Measurements from ENCODE around the gene RCBTB2. TPM values are rescaled to one million over a fixed set of nuclear protein-coding genes. Genes with fewer than 3 reads are reported as not detected.

Gene RCBTB2
- polyA plus RNA-seq, 1 donor from 2014 or later: 3.5 TPM

DNA sequence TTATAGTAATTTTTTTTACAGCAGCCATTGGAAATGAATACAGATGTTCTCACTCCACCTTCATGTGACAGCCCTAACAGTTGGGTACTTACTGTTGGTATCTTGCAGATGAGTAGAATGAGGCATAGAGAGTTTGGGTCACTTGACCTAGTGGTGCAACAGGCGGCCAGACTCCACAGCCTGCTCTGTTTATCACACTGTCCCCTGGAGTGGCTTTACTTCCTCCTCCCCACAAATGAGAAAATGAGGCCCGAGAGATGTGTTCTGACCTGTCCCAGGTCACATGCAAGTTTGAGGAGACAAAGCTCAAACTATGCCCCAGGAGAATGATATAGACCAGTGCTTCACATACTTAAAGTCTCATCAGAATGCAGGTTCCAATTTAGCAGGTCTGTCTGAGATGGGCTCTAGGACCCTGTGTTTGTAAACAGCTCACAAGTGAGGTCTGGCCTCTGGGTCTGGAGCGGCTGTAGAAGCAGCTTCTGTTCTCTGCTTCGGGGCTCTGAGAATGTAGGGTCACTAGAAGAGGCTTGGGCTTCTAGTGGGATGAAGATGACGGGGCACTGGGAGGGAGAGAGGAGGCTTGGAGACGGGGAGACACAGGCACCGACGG is 37.4 kb upstream of the RCBTB2 start:
- no peak overlapping the region for H3K27ac Mint-ChIP-seq
- H3K27me3 Mint-ChIP-seq: peaks cover 56% of the 10 kb centered on the region
- H3K4me1 Mint-ChIP-seq: peaks cover 5 to 9% (median 7%) of the 10 kb centered on the region in 3 donors
- H3K4me3 Mint-ChIP-seq: no peak overlapping the region
- no peaks in the 10 kb centered on the region for H3K36me3 Mint-ChIP-seq
- peaks cover 0 to 5% (median 3%) of the 10 kb centered on the region in 3 donors for H3K9me3 Mint-ChIP-seq

DNA sequence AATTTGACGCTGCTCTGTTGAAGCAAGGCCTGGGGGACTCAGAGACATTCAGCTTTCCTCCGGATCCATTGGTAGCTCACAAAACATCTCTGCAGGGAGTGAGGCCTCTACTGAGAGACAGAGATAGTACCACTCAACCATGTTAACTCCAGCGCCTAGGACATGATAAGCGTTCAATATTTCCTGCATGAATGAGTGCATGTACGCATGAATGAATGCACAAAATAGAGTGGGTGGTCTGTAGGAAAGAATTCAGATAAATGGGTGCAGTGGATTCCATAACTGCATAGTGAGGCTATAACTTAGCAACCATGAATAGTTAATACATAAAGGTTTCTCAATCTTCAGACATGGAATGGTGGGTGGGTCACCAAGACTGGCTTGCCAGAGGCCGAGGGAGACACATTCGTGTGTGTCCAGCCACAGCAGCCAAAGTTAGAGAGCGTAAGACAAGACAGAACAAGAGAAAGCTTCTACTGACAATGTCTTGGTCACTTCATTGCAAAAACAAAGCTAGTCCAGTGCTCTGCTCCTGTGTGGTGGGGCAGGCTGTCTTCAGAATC is 36.3 kb upstream of the RCBTB2 start:
- H3K27ac Mint-ChIP-seq: no peak overlapping the region
- H3K4me1 Mint-ChIP-seq: peaks cover under 1 to 5% (median 3%) of the 10 kb centered on the region in 3 donors
- peaks cover 59% of the 10 kb centered on the region for H3K27me3 Mint-ChIP-seq
- no peaks in the 10 kb centered on the region for H3K36me3 Mint-ChIP-seq
- peaks cover 0 to 5% (median 0%) of the 10 kb centered on the region in 3 donors for H3K9me3 Mint-ChIP-seq
- no peak overlapping the region for H3K4me3 Mint-ChIP-seq

DNA sequence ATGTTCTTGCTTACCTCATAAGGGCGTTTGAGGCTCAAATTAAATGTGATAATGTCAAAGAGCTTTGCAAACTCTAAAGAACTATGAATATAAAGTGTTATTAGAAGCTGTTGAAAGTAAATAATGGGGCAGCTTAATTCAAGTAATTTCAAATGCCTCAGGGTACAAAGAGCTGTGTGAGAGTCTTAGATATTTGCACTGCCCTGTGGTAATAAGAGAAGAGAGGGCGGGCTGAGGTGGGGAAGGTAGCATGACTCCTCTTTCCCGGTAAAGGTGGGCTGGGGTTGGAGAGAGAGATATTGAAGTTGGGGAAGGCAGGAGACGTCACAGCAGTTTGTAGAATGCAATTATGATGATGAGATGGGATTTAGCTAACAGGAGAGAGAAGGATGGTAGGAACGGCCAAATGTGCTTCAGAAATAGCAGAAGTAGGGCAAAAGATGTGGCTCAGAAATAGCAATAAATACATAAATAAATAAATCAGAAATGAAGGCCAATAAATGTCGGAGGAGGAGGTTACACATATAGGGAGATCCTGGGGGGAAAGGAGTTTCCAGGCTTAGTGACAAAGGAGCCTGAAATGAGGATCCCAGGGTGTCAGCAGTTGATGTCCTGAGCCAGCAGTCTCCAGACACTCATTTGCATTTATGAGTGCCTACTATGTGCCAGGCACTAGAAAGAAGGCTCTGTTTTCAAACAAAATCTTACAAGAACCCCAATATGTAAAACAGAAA is 35.7 kb upstream of the RCBTB2 start:
- peaks cover 57% of the 10 kb centered on the region for H3K27me3 Mint-ChIP-seq
- peaks cover 0 to 3% (median 0%) of the 10 kb centered on the region in 3 donors for H3K4me1 Mint-ChIP-seq
- peaks cover 0 to 3% (median 0%) of the 10 kb centered on the region in 3 donors for H3K9me3 Mint-ChIP-seq
- H3K36me3 Mint-ChIP-seq: no peaks in the 10 kb centered on the region
- H3K27ac Mint-ChIP-seq: no peak overlapping the region
- no peak overlapping the region for H3K4me3 Mint-ChIP-seq

DNA sequence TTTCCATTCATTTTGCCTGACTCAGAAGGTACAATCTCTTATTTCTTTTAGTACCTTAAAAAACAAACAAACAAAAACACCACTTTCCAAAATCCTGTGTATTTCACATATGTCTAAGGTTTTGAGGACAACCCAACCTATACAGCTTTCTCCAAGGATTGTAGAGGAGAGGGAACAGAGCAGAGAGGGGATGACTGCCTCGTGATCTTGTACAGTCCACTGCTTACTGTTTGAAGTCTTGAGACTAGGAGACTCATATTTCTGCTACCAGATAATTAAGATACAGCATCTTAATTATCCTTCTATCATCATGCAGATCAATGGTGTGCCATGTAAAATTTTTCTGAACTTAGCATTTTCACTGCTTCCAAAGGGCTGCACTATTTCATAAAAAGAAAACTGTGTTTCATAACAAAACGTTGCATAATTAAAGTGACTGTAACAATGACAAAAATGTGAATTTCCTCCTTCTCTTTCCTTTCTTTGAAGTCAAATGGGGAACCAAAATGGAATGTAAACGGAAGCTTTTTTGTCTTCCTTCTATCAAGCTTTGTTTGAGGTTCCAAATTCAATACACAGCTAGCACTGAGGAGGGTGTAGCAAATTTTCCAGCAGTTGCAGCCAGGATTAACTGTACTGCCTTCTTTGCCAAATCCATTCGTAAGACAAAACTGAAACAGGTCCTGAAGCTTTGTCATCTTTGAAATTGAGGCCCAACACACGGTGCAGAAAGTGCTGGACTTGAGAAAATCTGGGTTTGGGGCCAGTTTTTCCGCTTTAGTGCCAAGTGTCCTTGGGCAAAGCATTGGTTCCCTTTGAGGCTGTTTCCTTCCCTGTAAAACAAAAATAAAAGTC is 34.9 kb upstream of the RCBTB2 start:
- H3K4me1 Mint-ChIP-seq: peaks cover 2 to 3% (median 2%) of the 10 kb centered on the region in 3 donors
- no peak overlapping the region for H3K27ac Mint-ChIP-seq

DNA sequence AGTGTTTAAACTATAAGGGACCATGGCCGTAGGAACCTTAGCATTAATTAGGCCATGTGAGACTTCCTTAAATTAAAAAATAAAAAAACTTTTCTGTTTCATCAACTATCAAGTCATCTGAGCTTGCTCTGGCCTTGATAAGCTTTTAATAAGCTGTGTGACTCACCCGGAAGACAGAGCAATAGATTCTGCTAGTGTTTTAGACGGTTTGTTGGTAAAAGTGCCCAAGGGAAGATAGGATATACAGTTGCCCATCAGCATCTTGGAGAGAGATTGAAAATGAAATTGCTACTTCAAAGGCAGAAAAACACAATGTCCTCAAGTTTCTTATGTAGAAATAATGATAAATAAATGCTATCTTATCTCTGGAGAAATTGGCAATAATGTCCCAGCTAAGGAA is 31.2 kb upstream of the RCBTB2 start:
- H3K27ac Mint-ChIP-seq: no peak overlapping the region
- H3K36me3 Mint-ChIP-seq: no peaks in the 10 kb centered on the region
- H3K9me3 Mint-ChIP-seq: peaks cover 0 to 12% (median 8%) of the 10 kb centered on the region in 3 donors
- H3K27me3 Mint-ChIP-seq: peaks cover 62% of the 10 kb centered on the region
- no peak overlapping the region for H3K4me3 Mint-ChIP-seq
- peaks cover 9 to 16% (median 13%) of the 10 kb centered on the region in 3 donors for H3K4me1 Mint-ChIP-seq

More for the DNA sequence above, 34.9 kb upstream of the RCBTB2 start:
- Mint-ChIP-seq H3K27me3 (peaks cover 57% of the 10 kb centered on the region), H3K36me3 (no peaks in the 10 kb centered on the region), H3K4me3 (no peak overlapping the region), H3K9me3 (peaks cover 0 to 3% (median 0%) of the 10 kb centered on the region in 3 donors)

DNA sequence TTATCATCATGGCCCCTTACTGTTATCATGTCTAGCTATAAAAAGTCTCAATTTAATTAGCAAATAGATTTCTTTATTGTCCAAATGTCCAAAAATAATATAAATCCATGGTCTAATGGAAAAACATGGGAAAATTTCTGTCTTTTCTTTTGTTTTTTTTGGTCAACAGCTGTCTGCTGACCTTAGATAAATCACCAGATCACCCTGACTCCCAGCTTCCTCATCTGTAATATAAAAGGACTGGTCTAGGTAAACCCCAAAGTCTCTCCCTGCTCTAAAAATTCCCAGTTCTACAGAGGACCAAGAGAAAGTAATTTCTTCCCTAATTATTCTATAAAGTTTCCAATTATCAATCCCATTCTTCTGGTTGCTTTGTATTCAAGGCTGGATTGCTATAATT is 30.7 kb upstream of the RCBTB2 start:
- Mint-ChIP-seq H3K9me3 (peaks cover 2 to 15% (median 12%) of the 10 kb centered on the region in 3 donors), H3K27ac (no peak overlapping the region), H3K4me1 (peaks cover 9 to 16% (median 13%) of the 10 kb centered on the region in 3 donors), H3K27me3 (peaks cover 62% of the 10 kb centered on the region), H3K4me3 (no peak overlapping the region), H3K36me3 (no peaks in the 10 kb centered on the region)

DNA sequence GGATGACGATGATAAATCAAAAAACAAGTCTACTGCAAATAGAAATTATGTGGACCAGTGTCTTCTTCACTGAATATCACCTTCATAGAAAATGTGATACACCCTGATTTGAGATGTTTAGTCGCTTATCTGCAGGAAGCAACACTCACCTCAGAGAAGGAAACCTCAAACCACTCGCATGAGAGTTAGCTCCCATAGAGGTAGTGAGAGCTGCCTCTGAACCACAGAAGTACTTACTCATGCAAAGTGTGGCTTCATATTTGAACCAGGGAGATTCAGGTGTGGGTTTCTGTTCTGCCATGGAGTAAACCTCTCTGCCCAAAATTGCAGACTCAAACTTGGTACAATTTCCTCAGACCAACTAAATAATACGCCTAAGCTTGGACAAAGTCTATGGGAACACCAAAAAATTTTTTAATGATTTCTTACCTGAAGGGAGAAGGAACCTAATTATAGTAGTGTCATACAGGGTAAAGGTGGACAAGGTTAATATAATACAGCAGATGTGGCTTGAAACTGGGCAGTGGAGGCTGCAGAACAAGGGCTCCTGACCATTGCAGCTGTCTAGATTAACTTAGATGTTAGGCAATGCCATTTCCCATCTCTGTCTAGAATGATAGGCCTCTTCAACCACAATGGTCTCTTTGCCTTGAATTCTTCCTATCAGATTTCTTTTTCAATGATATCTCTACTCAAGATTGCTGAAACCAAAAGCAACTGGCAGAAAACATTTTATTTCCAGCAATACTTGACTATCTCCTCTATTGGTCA is 29.6 kb upstream of the RCBTB2 start:
- peaks cover 59% of the 10 kb centered on the region for H3K27me3 Mint-ChIP-seq
- H3K36me3 Mint-ChIP-seq: no peaks in the 10 kb centered on the region
- peaks cover 3 to 21% (median 19%) of the 10 kb centered on the region in 3 donors for H3K9me3 Mint-ChIP-seq
- peak overlapping the region in 2 of 3 donors; percentile 2 to 78 for H3K27ac Mint-ChIP-seq
- peak overlapping the region in 2 of 4 donors; percentile 3 to 13 for H3K4me3 Mint-ChIP-seq
- peaks cover 9 to 16% (median 13%) of the 10 kb centered on the region in 3 donors for H3K4me1 Mint-ChIP-seq

GRCh38 chr13:48561466-48562235 is 28.8 kb upstream of the RCBTB2 start:
- peaks cover 3 to 21% (median 20%) of the 10 kb centered on the region in 3 donors for H3K9me3 Mint-ChIP-seq
- peak overlapping the region in 2 of 3 donors; percentile 34 to 78 for H3K27ac Mint-ChIP-seq
- peaks cover 9 to 16% (median 13%) of the 10 kb centered on the region in 3 donors for H3K4me1 Mint-ChIP-seq
- peaks cover 59% of the 10 kb centered on the region for H3K27me3 Mint-ChIP-seq
- H3K4me3 Mint-ChIP-seq: no peak overlapping the region
- H3K36me3 Mint-ChIP-seq: no peaks in the 10 kb centered on the region

- H3K27me3 Mint-ChIP-seq: peaks cover 64% of the 10 kb centered on the region
- peak overlapping the region in 2 of 3 donors; percentile 18 to 54 for H3K27ac Mint-ChIP-seq
- peaks cover 1% of the 10 kb centered on the region for H3K36me3 Mint-ChIP-seq
- H3K9me3 Mint-ChIP-seq: peaks cover 3 to 23% (median 22%) of the 10 kb centered on the region in 3 donors
- H3K4me3 Mint-ChIP-seq: no peak overlapping the region
- peaks cover 9 to 16% (median 13%) of the 10 kb centered on the region in 3 donors for H3K4me1 Mint-ChIP-seq
Observed at GRCh38 chr13:48560657-48561337, 27.9 kb upstream of the RCBTB2 start.

DNA sequence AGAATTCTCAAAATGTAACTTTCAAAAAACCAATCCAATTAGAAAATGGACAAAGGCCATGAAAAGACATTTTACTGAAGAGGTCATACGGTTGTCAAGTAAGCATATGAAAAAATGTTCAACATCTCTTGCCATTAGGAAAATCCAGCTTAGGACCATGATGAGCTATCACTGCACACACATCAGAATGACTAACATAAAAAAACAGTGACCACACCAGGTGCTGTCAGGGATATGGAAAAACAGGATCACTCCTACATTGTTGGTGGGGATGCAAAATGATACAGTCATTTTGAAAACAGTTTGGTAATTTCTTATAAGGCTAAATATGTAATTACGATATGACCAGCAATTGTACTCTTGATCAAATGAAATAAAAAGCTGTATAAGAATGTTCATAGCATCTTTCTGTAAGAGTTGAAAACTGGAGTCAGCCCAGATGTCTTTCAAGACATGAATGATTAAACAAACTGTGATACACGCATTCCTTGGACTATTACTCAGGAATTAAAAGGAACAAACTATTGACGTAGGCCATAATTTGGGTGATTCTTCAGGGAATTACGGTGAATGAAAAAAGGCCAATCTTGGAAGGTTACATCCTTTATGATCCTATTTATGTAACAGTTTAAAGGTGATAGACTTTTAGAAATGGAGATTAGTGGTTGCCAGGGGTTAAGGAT is 26.9 kb upstream of the RCBTB2 start:
- Mint-ChIP-seq H3K27ac (no peak overlapping the region), H3K36me3 (peaks cover 1% of the 10 kb centered on the region), H3K27me3 (peaks cover 57% of the 10 kb centered on the region), H3K4me1 (peaks cover 9 to 16% (median 13%) of the 10 kb centered on the region in 3 donors), H3K9me3 (peaks cover 3 to 30% (median 27%) of the 10 kb centered on the region in 3 donors), H3K4me3 (no peak overlapping the region)

DNA sequence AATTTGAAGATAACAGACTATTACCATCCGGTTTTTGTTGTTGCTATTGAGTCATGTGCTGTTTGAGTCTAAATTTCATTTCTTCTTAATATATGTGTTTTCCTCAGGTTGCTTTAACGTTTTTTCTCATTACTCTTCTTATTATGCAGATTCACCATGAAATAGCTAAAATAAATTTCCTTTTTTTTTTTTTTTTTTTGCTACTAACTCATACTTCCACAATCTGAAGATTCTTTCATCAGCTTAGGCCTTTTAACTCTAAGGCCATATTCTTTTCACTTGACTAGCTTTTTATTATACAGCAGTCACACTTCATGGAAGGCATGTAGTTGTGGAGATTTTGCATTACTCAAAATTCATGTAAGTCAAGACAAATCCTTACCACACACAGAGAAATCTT is 23.9 kb upstream of the RCBTB2 start:
- Mint-ChIP-seq H3K27ac (no peak overlapping the region), H3K27me3 (peaks cover 47% of the 10 kb centered on the region), H3K4me3 (no peak overlapping the region), H3K4me1 (peaks cover 0 to 5% (median 3%) of the 10 kb centered on the region in 3 donors), H3K9me3 (peaks cover 5 to 32% (median 27%) of the 10 kb centered on the region in 3 donors), H3K36me3 (peaks cover 3% of the 10 kb centered on the region)

DNA sequence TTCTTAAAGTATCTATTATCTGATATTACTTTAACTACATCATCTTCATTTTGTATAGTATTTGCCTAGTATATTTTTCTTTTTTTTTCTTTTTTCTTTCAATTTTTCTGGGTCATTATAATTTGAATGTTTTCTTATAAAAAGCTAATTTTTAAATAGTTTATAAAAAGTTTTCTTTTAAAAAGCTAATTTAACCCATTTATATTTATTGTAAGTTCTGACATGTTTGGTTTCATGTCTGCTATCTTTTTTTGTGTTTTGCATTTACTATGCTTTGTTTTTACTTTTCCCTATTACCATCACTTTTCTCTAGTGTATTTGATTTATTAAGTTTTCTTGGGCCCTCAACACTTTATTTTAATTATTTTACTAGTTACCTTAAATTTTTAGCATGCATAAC is 22.6 kb upstream of the RCBTB2 start:
- H3K27me3 Mint-ChIP-seq: peaks cover 48% of the 10 kb centered on the region
- H3K27ac Mint-ChIP-seq: no peak overlapping the region
- peaks cover 0 to 2% (median 0%) of the 10 kb centered on the region in 3 donors for H3K4me1 Mint-ChIP-seq
- H3K4me3 Mint-ChIP-seq: peak overlapping the region in 1 of 4 donors; percentile 37
- H3K9me3 Mint-ChIP-seq: peaks cover 5 to 32% (median 28%) of the 10 kb centered on the region in 3 donors
- peaks cover 3% of the 10 kb centered on the region for H3K36me3 Mint-ChIP-seq
